Measurements from ENCODE around the gene URB1.
"Not testable (repeated sequence)": the region's sequence is repeated elsewhere in the genome, so short reads cannot be mapped to it uniquely, and the experiment has no call there.

Gene URB1

GRCh38 chr21:32278518-32279376 lies 114.1 kb downstream of the URB1 start, which contains the start of gene MIS18A:
Gene MIS18A, minus strand, starts transcription at chr21:32279049. Its CDS starts 35 bp downstream, at chr21:32279014.
- peak; percentile 99 for DNase-seq

- DNase-seq: no peak
Observed at GRCh38 chr21:32278103-32278502, 114.7 kb downstream of the URB1 start.

- DNase-seq: no peak
Observed at GRCh38 chr21:32276671-32277070, 116.1 kb downstream of the URB1 start.

DNA sequence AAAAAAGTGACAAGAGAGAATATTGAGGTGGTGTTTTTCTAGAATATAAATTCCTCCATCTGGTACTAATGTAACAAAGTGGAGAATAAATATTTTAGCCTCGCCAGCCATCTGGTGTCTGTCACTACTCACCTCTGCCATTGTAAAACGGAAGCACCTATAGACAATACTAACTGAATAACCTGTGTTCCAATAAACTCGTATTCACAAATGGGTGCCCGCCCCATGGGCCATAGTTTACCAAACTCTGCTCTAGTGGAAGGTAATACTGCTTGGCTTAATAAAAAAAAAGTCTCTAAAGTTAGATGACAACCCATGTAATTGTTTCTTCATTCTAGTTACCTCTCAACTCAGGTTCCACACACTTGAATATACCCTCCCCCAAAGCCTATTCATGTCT lies 122.1 kb downstream of the URB1 start:
- DNase-seq: no peak

DNA sequence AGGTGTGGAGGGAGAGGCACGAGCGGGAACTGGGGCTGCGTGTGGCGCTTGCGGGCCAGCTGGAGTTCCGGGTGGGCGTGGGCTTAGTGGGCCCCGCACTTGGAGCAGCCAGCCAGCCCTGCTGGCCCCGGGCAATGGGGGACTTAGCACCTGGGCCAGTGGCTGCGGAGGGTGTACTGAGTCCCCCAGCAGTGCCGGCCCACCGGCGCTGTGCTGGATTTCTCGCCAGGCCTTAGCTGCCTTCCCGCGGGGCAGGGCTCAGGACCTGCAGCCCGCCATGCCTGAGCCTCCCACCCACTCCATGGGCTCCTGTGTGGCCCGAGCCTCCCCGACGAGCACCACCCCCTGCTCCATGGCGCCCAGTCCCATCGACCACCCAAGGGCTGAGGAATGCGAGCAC lies 127.5 kb downstream of the URB1 start:
- not testable (repeated sequence) for DNase-seq

GRCh38 chr21:32261929-32262328 lies 130.9 kb downstream of the URB1 start:
- DNase-seq: no peak

Data from stimulated activated CD4-positive, alpha-beta T cell treated with anti-CD3 and anti-CD28 coated beads, Interleukin-4, amount 100 ng/mL, for 24 hours (primary cell).